ENCODE measurements around the gene CRTC1. TPM values are rescaled to one million over a fixed set of nuclear protein-coding genes. Genes with fewer than 3 reads are reported as not detected.
A peak's percentile ranks its signal among the peaks of the same experiment; 100 is the strongest.

CRTC1 gene
- total and polyA plus RNA-seq, 11 donors: 3.8 to 10.2 (median 7.2) TPM

GRCh38 chr19:18795540-18795939, 112.1 kb downstream of the CRTC1 start:
- DNase-seq (no peak), ATAC-seq (peak in 3 of 4 donors; percentile 34 to 62 (median 59))
- TF ChIP-seq POLR2A (IDR thresholded peaks at IDR 0.05) (no peak), CTCF (IDR thresholded peaks at IDR 0.05) (no peak)
- peaks cover 0 to 13% (median 6%) of the 10 kb centered on the region in 12 donors for H3K4me1 ChIP-seq
- H3K27me3 ChIP-seq: peaks cover 19 to 81% (median 48%) of the 10 kb centered on the region in 9 donors
- no peaks in the 10 kb centered on the region for H3K9me3 ChIP-seq
- intact Hi-C loops (cut with DNase I): no loop called here
- no peak overlapping the region for H3K27ac ChIP-seq
- 9 to 16% (median 10%) methylated on average over 9 to 21 of the region's 21 CpGs for WGBS, 4 donors
- no peaks in the 10 kb centered on the region for H3K36me3 ChIP-seq
- H3K4me3 ChIP-seq: no peak overlapping the region

- no peak overlapping the region for H3K4me3 ChIP-seq
- DNase-seq: no peak
- no peak for ATAC-seq
- no peak overlapping the region for H3K27ac ChIP-seq
- 76 to 83% (median 80%) methylated on average over 2 of the region's 2 CpGs for WGBS, 4 donors
- intact Hi-C loops (cut with DNase I): no loop called here
- H3K36me3 ChIP-seq: no peaks in the 10 kb centered on the region
- H3K27me3 ChIP-seq: peaks cover 12 to 78% (median 41%) of the 10 kb centered on the region in 9 donors
- H3K4me1 ChIP-seq: peaks cover 0 to 8% (median under 1%) of the 10 kb centered on the region in 12 donors
- no peaks in the 10 kb centered on the region for H3K9me3 ChIP-seq
- no peak for TF ChIP-seq POLR2A (IDR thresholded peaks at IDR 0.05)
- no peak for TF ChIP-seq CTCF (IDR thresholded peaks at IDR 0.05)
Measured at GRCh38 chr19:18796239-18796638, 112.8 kb downstream of the CRTC1 start.

GRCh38 chr19:18798384-18799352, 115.2 kb downstream of the CRTC1 start:
- intact Hi-C loops (cut with DNase I): no loop called here
- no peaks in the 10 kb centered on the region for H3K36me3 ChIP-seq
- no peaks in the 10 kb centered on the region for H3K9me3 ChIP-seq
- H3K27ac ChIP-seq: no peak overlapping the region
- ATAC-seq (no peak), DNase-seq (no peak)
- H3K4me1 ChIP-seq: peaks cover 0 to 8% (median 0%) of the 10 kb centered on the region in 12 donors
- H3K4me3 ChIP-seq: no peak overlapping the region
- TF ChIP-seq POLR2A (IDR thresholded peaks at IDR 0.05) (no peak), CTCF (IDR thresholded peaks at IDR 0.05) (peak in 1 of 12 donors; percentile 6)
- 51 to 58% (median 55%) methylated on average over 17 to 22 of the region's 22 CpGs for WGBS, 4 donors
- peaks cover 6 to 60% (median 23%) of the 10 kb centered on the region in 9 donors for H3K27me3 ChIP-seq

GRCh38 chr19:18799389-18799970, 116.0 kb downstream of the CRTC1 start:
- H3K27me3 ChIP-seq: peaks cover 6 to 60% (median 20%) of the 10 kb centered on the region in 9 donors
- no peaks in the 10 kb centered on the region for H3K36me3 ChIP-seq
- DNase-seq (no peak), ATAC-seq (no peak)
- H3K27ac ChIP-seq: no peak overlapping the region
- H3K4me3 ChIP-seq: no peak overlapping the region
- H3K4me1 ChIP-seq: peaks cover 0 to 8% (median 0%) of the 10 kb centered on the region in 12 donors
- TF ChIP-seq CTCF (IDR thresholded peaks at IDR 0.05) (no peak), POLR2A (IDR thresholded peaks at IDR 0.05) (no peak)
- intact Hi-C loops (cut with DNase I): no loop called here
- H3K9me3 ChIP-seq: no peaks in the 10 kb centered on the region

Data from heart left ventricle (tissue), 16 donors.